NCI-H2196 (cell line): ENCODE measurements around the gene SLCO3A1.
"Not testable (repeated sequence)": the region's sequence is repeated elsewhere in the genome, so short reads cannot be mapped to it uniquely, and the experiment has no call there.

Experiments
- DNase-seq: peaks from one replicate; lab custom pipeline; 2025; ENCODE audit not compliant: unreplicated experiment; lab: John Stamatoyannopoulos, UW

SLCO3A1 gene

DNA sequence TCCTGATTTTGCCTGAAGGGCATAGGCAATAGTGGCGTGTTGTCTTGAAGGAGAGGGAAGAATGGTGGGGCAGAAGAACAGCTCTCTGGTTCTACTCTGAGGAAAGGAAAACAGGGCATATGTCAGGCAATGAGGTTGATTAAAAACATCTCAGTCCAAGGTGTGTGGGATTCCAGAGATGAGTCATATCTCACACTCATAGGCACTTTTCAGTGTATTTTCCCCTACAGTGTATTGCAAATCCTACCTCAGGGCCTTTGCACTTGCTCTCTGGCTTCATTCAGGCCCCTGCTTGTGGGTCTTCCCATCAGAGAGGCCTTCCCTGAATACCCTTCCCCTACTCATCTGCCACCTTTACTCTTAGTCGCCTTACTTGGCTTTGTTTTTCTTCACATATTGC is 107.8 kb downstream of the SLCO3A1 start:
- no peak for DNase-seq

DNA sequence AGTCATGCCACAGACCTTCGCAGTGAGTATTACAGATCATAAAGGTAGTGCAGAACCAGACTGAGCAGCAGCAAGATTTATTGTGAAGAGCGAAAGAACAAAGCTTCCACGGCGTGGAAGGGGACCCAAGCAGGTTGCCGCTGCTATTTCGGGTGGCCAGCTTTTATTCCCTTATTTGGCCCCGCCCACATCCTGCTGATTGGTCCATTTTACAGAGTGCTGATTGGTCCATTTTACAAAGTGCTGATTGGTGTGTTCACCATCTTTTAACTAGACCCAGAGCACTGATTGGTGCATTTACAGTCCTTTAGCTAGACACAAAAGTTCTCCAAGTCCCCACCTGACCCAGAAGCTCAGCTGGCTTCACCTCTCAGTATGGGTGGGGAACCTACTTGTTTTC is 110.2 kb downstream of the SLCO3A1 start:
- DNase-seq, result not testable (repeated sequence)

DNA sequence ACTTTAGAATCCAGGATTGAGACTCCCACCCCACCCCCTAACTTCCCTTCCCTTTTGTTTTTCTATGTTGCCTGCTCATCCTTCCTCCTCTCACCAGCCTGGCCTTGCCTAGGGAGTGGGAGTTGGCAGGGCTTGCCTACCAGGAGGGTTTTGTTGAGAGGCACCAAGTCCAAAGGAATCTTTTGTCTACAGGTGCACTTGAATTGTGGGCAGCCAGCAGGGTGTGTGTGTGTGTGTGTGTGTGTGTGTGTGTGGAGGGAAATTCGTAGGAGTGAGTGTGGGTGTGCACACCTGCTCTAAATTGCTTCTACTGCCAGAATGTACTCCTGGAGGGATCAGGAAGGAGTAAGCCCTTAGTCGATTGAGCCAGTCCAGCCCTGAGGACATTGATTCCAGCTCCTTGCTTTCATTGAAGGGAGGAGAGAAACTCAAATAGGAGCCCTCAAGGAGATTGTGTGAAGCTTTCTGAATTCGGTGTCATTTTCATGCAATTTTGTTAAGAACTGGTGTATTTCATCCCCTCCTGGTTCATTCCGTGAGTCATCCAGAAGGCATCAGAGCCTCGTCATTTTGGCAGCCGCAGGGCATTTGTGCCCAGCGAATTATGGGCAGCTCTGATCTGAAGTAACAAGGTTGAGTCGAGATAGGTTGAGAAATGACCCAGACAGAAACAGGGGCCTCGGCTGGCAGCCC is 112.1 kb downstream of the SLCO3A1 start:
- peak; percentile 29 for DNase-seq

DNA sequence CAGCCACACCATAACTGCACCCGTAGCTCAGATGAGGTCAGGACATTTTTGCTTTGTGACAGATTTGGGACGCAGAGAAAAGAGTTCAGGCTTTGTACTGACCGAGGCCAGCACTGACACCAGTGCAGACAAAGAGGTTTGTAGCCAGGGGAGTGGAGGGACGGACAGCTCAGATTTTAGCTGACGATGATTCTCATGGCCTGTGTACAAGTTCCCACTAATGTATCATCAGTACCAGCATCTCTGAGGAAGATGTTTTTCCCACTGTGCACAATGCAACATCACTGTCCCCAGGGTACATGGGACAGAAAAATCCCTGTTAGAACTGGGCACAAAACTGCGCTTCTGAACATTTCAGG is 112.7 kb downstream of the SLCO3A1 start:
- DNase-seq, result no peak

DNA sequence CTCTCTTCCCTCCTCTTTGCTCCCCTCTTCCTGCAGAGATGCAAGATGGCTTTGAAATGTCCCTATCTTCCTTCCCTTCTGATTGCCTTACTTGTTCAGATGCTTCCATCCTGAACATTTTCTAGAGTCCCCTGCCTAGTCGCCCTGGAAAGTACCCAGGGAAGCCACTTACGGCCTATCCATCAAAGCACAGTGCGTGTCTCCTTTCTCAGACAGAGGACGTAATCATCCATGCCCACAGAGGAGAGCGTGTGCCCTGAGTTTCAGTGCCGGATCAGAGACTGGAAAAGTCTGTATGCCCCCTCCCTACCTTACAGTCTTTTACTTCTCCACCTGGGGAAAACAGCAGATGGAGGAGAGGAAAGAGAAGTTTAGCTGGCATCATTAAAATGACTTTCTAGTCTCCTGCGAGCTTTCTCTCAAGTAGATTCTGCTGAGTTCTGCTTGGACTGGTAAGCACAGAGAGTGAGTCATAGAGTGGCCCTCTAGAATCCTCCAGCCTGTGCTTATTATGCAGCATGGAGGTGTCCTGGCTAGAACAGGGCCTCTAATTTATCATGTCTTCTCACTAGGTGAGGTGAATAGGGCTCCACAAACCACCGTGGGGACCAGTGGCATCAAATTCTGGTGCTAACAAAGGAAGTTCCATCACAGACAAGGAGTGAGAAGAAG is 114.6 kb downstream of the SLCO3A1 start:
- no peak for DNase-seq

DNA sequence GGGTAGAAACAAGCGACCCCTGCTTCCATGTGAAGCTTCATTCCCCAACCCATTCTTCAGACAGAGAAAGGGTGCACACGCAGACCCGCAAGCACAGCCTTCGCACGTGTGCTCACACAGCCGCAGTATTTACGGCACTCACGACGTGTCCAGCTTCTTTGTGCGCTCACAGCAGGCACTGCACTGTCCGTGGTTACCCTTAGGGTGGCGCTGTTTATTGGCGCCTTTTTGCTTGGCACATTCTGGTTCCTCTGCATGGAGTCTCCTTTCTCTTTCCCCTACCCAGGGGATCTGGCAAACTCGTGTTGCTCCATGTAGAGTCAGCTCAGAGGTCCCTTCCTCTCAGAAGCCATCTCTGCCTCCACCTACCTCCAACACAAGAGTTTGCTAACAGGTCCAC is 115.1 kb downstream of the SLCO3A1 start:
- DNase-seq, result no peak

DNA sequence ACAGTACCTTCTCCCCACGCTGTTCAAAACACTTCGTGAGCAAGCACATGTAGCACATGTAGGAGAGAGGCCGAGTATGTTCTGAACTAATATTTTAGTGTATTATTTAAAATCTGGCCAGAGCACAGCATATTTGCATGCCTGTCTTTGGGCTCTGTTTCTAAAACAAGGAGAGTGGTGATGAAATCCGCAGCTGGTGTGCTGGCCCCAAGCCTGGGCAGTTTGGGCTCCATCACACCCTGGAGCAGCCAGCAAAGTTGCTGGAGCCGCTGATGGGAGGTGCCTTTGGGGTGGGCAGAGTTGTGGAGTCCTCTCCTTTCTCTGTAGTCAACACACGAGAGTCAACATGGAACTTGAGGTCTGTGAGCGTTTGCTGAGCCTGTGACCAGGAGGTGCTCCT is 116.6 kb downstream of the SLCO3A1 start:
- no peak for DNase-seq

DNA sequence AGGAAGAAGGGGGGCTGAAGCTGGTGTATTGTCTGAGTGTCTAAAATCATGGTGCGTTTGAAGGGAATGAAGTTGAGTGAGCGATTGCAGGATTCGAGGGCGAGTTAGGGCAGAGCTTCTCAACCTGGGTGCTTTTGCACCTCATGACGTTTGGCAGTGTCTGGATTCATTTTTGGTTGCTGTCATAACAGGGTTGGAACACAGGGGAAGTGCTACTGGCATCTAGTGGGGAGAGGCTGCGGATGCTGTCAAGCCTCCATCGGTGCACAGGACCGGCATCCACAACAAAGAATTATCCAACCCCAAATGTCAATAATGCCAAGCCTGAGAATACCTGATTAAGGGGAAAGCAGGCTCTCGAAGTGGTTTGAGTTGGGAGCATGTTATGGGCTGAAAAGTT is 120.0 kb downstream of the SLCO3A1 start:
- DNase-seq, result no peak

DNA sequence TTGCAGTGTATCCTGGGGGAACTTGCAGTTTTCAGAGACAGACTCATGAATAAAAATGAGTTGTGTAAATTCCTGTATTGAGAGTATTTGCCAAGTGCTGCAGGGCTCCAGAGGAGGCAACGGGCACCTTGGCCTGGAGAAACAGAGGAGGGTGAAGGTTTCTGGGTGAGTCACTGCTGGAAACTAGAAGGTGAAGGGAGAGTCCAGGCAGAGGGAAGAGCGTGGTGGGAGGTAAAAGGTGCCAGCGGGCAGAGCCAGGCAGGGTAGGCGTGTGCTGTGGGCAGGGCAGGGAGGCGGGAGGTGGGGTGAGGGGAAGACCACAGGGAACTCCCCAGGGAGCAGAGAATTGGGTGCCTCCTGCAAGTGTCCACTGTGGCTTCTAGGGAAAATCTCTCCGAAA is 120.8 kb downstream of the SLCO3A1 start:
- DNase-seq, result no peak

DNA sequence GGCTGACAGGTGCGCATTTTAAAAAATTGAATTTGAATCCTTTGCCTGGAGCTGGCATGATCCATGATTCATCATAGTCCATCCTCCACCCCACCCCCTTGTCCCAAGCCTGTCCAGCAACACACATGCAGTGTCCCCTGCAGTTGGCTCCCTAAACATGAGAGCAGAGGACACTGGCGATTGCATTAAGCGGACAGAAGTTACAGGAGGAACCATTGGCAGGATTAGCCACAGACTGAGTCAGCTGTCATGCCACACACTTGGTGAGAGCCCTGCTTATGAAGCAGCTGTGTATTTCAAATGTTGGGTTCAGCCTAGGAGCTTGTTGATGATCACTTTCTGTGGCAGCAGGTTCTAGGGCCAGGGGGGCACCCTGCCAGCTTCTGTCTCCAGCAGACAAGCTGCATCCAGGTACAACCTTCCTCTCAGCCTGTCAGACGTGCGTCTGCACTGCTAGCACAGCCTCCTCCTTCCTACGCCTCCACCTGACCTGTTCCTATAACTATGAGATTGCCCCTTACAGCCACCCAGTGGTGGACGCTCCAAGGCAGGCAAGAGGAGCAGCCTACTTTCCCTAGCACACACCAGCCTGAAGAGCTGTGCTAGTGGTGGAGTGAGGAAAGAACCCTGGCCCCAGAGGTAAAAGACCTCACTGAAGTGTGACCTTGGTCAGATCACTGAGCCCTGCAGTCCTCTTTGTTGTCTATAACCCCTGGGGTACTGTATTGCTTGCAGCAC is 121.9 kb downstream of the SLCO3A1 start:
- no peak for DNase-seq

DNA sequence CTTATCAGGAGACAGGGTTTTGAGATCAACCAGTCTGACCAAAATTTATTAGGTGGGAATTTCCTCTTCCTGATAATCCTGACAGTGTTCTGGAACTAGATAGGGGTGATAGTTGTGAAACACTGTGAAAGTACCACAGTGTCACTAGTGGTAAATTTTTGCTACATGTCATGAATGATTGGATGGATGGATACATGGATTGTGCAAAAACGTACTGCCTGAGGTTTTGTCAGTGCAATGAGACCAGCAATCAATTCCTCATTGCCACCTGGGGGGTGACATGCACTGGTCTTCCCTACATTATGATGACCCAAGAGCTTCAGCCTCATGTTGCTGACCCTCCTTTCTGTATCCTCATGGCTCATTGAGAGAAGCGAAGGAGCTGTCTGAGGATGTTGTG is 123.5 kb downstream of the SLCO3A1 start:
- no peak for DNase-seq

DNA sequence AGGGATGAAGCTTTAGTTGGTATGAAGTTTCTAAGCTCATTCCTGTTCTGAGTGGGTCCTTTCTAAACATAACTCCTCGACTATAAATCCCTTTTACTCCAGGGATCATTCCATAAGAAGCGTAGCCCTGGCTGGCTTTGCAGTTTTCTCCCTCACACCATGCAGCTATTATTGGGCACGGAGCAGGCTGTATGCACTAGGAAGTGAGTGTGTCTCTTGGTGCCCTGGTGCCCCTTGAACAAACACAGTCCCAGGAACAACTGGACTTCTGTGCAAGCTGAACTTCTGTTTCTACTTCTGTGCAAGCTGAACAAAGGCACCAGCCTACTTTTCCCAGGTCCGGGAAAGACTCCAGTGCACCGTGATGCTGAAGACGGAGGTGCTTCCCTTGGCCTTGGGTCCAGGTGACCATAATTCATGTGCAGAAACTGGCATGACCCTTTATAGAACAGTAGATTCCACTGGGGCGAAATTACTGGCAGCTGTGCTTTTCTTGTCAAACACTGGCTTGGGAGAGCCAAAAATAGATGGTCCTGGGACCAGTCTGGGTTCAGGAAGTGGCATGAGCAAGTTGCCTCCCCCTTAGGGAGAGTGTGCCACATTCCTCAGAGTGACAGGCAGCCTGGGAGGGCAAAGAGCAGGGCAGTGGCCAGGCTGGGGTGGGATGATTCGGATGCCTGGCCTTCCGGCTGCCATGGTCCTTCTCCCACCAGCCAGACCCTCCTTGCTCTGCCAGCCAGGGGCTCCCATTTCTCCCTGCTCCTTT is 127.2 kb downstream of the SLCO3A1 start:
- DNase-seq, result no peak

DNA sequence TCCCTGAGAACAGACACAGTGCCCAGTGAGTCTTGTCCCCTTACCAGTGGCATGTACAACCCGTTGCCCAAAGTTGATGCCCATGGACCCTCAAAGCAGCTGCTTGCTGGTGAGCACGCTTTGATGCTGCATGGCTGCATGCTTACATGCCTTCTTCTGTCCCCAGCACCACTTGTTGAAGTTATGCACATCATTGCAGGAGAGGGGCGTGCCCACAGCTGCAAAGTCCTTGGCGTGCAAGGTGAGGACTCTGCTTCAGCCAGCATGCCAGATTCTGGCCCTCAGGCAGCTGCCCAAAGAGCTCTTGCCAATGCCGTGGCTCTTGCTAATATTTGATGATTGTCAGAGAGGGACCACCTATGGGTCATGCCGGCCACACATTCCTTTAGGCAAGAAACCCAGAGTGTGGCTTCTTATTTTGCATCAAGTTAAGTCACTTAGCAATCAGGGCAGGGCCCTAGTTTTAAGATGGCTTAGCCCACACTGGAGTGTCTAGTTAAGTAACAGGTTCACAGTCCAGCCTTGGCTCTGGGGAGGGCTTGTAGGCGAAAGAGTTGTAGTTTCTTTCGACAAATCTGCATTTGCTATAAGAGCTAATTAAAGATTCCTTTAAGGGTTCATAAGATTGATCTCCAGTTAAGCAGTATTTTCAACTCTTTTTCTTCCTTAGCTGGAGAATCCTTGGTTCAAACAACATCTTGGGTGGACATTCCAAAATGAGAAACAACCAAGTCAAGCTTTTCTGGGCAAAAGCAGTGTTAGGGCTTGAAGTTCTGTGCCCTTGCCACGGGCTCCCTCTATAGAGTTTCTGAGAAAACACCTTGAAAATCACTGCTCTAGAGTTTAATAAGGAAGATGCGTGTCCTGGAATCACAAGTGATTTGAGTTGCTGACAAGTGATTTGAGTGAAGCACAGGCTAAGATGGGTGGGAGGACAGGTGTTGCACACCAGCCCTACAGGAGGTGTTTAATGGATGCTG is 128.6 kb downstream of the SLCO3A1 start:
- no peak for DNase-seq

DNA sequence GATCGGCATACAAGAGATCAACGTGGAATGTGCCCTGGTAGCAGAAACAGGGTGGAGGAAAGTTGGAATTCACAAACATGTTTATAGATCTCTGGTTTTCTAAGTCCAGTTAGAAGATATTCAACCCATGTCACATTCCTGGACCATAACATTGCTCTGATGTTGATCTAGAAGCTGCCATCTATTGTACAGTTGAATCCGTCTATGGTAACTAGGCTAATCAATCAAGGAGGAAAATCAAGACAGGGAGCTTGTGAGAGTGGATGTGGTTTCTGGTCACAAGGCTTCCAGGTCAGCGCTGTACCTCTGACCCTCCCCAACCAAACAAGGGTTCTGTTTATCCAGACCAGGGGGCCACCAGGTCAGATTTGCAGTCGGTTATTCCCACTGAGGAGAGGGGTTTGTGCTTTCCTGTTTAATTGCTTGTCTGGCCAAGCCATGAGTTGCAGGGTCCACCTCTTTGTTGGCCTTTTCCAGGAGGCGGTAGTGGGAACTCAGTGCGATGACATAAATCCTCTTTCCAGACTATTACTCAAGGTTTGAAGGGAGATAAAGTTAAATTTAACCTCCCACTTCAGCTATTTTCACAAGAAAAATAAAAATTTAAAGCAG is 130.3 kb downstream of the SLCO3A1 start:
- no peak for DNase-seq

DNA sequence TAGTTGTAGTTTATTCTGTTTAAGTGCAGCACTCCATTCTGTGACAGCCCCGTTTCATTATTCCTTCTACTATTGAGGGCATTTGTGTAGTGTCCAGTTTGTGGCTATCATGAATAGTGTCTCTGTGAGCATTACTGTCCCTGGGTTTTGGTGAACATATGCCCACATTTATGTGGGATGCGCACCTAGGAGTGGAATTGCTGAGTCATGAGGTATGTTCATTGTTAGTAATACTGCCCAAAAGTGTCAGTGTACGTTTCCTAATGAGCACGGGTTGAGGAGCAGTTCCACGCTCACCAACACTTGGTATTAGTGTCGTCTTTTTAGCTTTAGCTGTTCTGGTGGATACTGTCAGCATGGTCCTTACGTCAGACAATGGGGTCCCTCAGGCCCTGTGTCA is 131.8 kb downstream of the SLCO3A1 start:
- no peak for DNase-seq

DNA sequence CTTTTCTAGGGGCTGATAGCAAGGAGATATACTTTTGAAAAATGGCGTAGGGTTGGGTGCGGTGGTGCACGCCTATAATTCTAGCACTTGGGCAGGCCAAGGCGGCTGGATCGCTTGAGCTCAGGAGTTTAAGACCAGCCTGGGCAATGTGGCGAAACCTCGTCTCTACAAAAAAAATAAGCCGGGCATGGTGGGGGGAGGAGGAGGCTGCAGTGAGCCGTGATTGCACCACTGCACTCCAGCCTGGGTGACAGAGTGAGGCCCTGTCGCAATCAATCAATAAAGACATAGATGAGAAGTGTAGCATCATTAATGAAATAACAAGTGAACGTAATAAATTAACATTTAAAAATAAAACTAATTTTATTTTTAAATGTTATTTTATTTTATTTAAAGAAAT is 134.6 kb downstream of the SLCO3A1 start:
- no peak for DNase-seq

DNA sequence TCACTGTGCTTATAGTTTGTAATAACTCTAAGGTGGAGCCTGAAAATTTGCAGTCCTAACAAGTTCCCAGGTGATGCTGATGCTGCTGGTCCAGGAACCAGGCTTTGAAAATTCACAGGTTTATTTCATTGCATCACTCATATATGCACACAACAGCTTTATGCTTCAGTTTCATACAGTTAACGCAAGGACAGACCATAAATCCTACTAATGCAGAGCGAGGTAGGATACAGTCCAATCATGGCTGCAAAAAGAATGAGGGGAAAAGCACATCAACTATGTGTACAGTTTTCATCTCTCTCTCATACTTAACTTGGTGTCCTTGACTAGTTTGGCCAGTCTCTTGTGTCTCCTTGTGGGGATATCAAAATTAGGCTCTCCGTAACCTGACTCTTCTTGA is 135.1 kb downstream of the SLCO3A1 start:
- no peak for DNase-seq

DNA sequence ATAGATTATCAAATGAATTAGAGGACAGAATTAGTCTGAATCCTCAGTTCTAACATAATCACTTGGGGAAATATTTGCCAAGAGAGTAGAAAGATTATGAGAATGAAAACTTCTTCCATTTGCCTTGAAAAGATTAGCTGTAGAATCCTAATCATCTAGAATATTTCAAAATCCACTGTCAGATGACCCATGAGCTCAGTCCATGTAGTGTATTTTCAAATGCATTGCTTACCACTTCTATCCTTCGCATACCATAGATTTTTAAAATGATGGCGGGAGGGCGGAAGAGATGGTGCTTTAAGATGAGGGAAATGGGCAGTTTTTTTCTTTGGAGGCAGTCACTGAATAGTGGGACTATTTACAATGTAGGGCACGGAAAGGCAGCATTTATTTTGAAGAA is 136.3 kb downstream of the SLCO3A1 start:
- no peak for DNase-seq

DNA sequence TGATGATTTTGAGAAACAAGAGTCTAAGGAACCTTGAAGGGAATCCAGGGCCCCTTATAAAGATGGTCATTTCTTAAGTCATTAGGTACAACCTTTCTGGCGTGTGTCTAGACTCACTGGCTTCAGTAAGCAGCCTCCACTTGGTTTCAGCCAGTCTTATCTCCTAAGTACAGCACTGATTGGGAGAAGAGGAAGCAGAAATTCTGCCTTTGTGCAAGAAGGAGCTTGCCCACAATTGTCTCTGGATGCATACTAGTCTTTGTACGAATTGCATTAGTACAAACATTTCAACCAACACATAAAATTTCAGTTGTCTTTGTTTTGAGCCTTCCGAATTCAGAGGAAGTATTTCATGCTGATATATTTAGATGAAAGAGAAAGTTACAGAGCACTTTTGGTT is 139.4 kb downstream of the SLCO3A1 start:
- DNase-seq, result no peak

DNA sequence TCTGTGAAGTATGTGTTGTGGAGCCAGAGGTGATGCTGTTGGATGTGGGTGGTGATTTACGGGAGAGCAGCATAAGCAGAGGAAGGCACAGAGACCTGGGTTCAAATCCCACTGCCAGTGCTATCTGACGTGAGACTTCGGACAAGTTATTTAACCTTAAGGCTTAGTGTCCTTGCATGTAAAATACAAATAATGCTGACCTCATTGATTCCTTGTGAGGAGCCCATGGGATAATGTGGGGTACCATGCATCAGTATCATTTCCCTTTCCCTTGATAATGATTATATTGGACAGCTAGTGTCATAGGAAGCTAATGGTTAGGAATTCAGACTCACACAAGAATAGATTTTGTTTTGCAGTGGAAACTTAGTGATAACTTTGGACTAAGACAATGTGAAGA is 141.6 kb downstream of the SLCO3A1 start:
- DNase-seq, result no peak
